Fibroblast of lung (primary cell): Measurements from ENCODE around the gene DDX10. TPM values are rescaled to one million over a fixed set of nuclear protein-coding genes. Genes with fewer than 3 reads are reported as not detected.

ENCODE experiments used
- DNase-seq, 2 donors: peaks; one replicate each; pipeline versions ENCODE4 v3.0.0 to v3.0.0-alpha.2; 2010; ENCODE audit warnings: low read depth in 2 of 2
- H2AFZ ChIP-seq: 2 replicates; pipeline ENCODE4 v1.5.1; 2012; ENCODE audit warnings: low read length, control low read depth, inconsistent platforms
- H3K27ac ChIP-seq: 2 replicates; pipeline ENCODE4 v1.5.1; 2011; ENCODE audit warnings: low read length, control low read depth; ENCODE audit not compliant: insufficient read depth
- H3K27me3 ChIP-seq: 2 replicates; pipeline ENCODE4 v1.5.1; 2011; ENCODE audit warnings: mild to moderate bottlenecking, low read length; ENCODE audit not compliant: control insufficient read depth, insufficient read depth
- H3K36me3 ChIP-seq: 2 replicates; pipeline ENCODE4 v1.5.1; 2011; ENCODE audit warnings: low read length; ENCODE audit not compliant: control insufficient read depth, insufficient read depth
- H3K4me1 ChIP-seq: 2 replicates; pipeline ENCODE4 v1.5.1; 2011; ENCODE audit warnings: low read length; ENCODE audit not compliant: control insufficient read depth, insufficient read depth; ENCODE audit errors: extremely low read depth
- H3K4me2 ChIP-seq: 2 replicates; pipeline ENCODE4 v1.5.1; 2011; ENCODE audit warnings: low read length, control low read depth; ENCODE audit not compliant: insufficient read depth; ENCODE audit errors: extremely low read depth
- H3K4me3 ChIP-seq, 4 experiments: fragments of 200-600 bp in 1 of 4; sonication (generic) in 1 of 4; replicated peaks in 1 of 4; 2 replicates each; pipeline ENCODE4 v1.5.1; 2011 to 2016; ENCODE audit warnings: low read length in 4 of 4, low read depth in 3 of 4, mild to moderate bottlenecking in 3 of 4, control low read depth in 2 of 4, inconsistent platforms in 1 of 4, mixed read lengths in 1 of 4; ENCODE audit not compliant: insufficient read depth in 1 of 4; ENCODE audit errors: control extremely low read depth in 1 of 4
- H3K79me2 ChIP-seq: 2 replicates; pipeline ENCODE4 v1.5.1; 2012; ENCODE audit warnings: mild to moderate bottlenecking, low read length, inconsistent platforms; ENCODE audit not compliant: control insufficient read depth, insufficient read depth
- H3K9ac ChIP-seq: 2 replicates; pipeline ENCODE4 v1.5.1; 2011; ENCODE audit warnings: mild to moderate bottlenecking, low read length, control low read depth; ENCODE audit not compliant: insufficient read depth
- H3K9me3 ChIP-seq: 2 replicates; pipeline ENCODE4 v1.5.1; 2012; ENCODE audit warnings: low read depth, low read length; ENCODE audit not compliant: control insufficient read depth, insufficient read depth
- H4K20me1 ChIP-seq: 2 replicates; pipeline ENCODE4 v1.5.1; 2011; ENCODE audit warnings: low read length; ENCODE audit not compliant: control insufficient read depth, insufficient read depth; ENCODE audit errors: extremely low read depth
- CTCF ChIP-seq, 2 donors: IDR thresholded peaks in 1 of 2; conservative IDR thresholded peaks in 1 of 2; 1 replicate in 1 of 2; 2 replicates in 1 of 2; pipeline ENCODE4 v1.5.1; 2011 to 2012; ENCODE audit warnings: low read length in 2 of 2, control low read depth in 1 of 2, inconsistent platforms in 1 of 2, low read depth in 1 of 2, mild to moderate bottlenecking in 1 of 2
- EZH2 ChIP-seq: IDR thresholded peaks from 2 replicates; pipeline ENCODE4 v1.5.1; 2012; ENCODE audit warnings: low read length, control low read depth, mild to moderate bottlenecking; ENCODE audit errors: missing control alignments
- polyA plus RNA-seq, 2 donors: library from polyadenylated mRNA; depleted of rRNA in 1 of 2; stranded (reverse) in 1 of 2; unstranded in 1 of 2; fragments of >200 nt; gene quantifications; 2 replicates each; pipeline ENCODE4 v1.2.1, GENCODE V29; 2011 to 2012; ENCODE audit warnings: missing spikeins in 1 of 2
- total RNA-seq: library from RNA; depleted of rRNA; stranded (reverse); fragments of >200 nt; gene quantifications from 2 replicates; pipeline ENCODE4 v1.2.1, GENCODE V29; 2014

DDX10 gene
- total and polyA plus RNA-seq, 2 donors (not counting 1 experiment from before 2014, with no cell fraction given), result 18.5 to 20.7 TPM

- Histone ChIP-seq H3K9ac (no peak overlapping the region), H2AFZ (no peak overlapping the region), H3K27me3 (no peaks in the 10 kb centered on the region), H3K4me1 (no peaks in the 10 kb centered on the region), H3K36me3 (no peaks in the 10 kb centered on the region), H3K9me3 (no peaks in the 10 kb centered on the region), H4K20me1 (no peaks in the 10 kb centered on the region), H3K79me2 (no peaks in the 10 kb centered on the region), H3K27ac (no peak overlapping the region), H3K4me2 (no peak overlapping the region), H3K4me3 (no peak overlapping the region)
- peak in 1 of 2 donors; percentile 16 for DNase-seq
- no peak for TF ChIP-seq EZH2
- TF ChIP-seq CTCF (conservative IDR thresholded peaks at IDR 0.05 in 1 of 2, IDR thresholded peaks at IDR 0.05 in 1 of 2; ENCODE audit: low read depth in 1 of 2, low read length in 2 of 2), result no peak
These were observed 62.8 kb downstream of the DDX10 start for GRCh38 chr11:108727665-108728064.

- no peak overlapping the region for H3K4me3 ChIP-seq
- no peaks in the 10 kb centered on the region for H3K4me1 ChIP-seq
- H2AFZ ChIP-seq, result no peak overlapping the region
- no peaks in the 10 kb centered on the region for H3K9me3 ChIP-seq
- no peak for TF ChIP-seq CTCF (conservative IDR thresholded peaks at IDR 0.05 in 1 of 2, IDR thresholded peaks at IDR 0.05 in 1 of 2; ENCODE audit: low read depth in 1 of 2, low read length in 2 of 2)
- TF ChIP-seq EZH2, result no peak
- no peak overlapping the region for H3K9ac ChIP-seq
- H3K27ac ChIP-seq, result no peak overlapping the region
- no peaks in the 10 kb centered on the region for H3K79me2 ChIP-seq
- no peak overlapping the region for H3K4me2 ChIP-seq
- H4K20me1 ChIP-seq, result no peaks in the 10 kb centered on the region
- no peaks in the 10 kb centered on the region for H3K27me3 ChIP-seq
- no peaks in the 10 kb centered on the region for H3K36me3 ChIP-seq
- DNase-seq, result peak in 1 of 2 donors; percentile 41
These were observed 64.5 kb downstream of the DDX10 start for GRCh38 chr11:108729227-108729871.

GRCh38 chr11:108732395-108732794 lies 67.5 kb downstream of the DDX10 start:
- no peaks in the 10 kb centered on the region for H3K79me2 ChIP-seq
- DNase-seq, result no peak
- H3K27me3 ChIP-seq, result no peaks in the 10 kb centered on the region
- no peak overlapping the region for H2AFZ ChIP-seq
- H3K36me3 ChIP-seq, result no peaks in the 10 kb centered on the region
- no peaks in the 10 kb centered on the region for H3K9me3 ChIP-seq
- H3K4me2 ChIP-seq, result no peak overlapping the region
- no peak overlapping the region for H3K4me3 ChIP-seq
- H3K4me1 ChIP-seq, result no peaks in the 10 kb centered on the region
- TF ChIP-seq CTCF (conservative IDR thresholded peaks at IDR 0.05 in 1 of 2, IDR thresholded peaks at IDR 0.05 in 1 of 2; ENCODE audit: low read depth in 1 of 2, low read length in 2 of 2), result no peak
- TF ChIP-seq EZH2, result no peak
- H3K27ac ChIP-seq, result no peak overlapping the region
- H3K9ac ChIP-seq, result no peak overlapping the region
- H4K20me1 ChIP-seq, result no peaks in the 10 kb centered on the region
